Adipocyte (in vitro differentiated cells): ENCODE measurements around the gene NAALADL1.

Experiments used
- DNase-seq: peaks from one replicate; pipeline ENCODE4 v3.0.0-alpha.2; 2015; ENCODE audit warnings: low read depth
- H3K27me3 ChIP-seq: replicated peaks from 2 replicates; pipeline ENCODE4 v1.7.0; 2013; ENCODE audit warnings: mild to moderate bottlenecking, low read length, moderate library complexity; ENCODE audit not compliant: control insufficient read depth, insufficient read depth
- H3K36me3 ChIP-seq: 2 replicates; pipeline ENCODE4 v1.7.0; 2013; ENCODE audit warnings: low read length, mild to moderate bottlenecking, moderate library complexity; ENCODE audit not compliant: control insufficient read depth, insufficient read depth, severe bottlenecking
- H3K4me1 ChIP-seq: 2 replicates; pipeline ENCODE4 v1.7.0; 2013; ENCODE audit warnings: mild to moderate bottlenecking, low read length, moderate library complexity; ENCODE audit not compliant: control insufficient read depth, insufficient read depth
- H3K4me3 ChIP-seq: 2 replicates; pipeline ENCODE4 v1.7.0; 2013; ENCODE audit warnings: mild to moderate bottlenecking, low read length, moderate library complexity
- H3K9ac ChIP-seq: 2 replicates; pipeline ENCODE4 v1.7.0; 2013; ENCODE audit warnings: mild to moderate bottlenecking, low read length, moderate library complexity
- H3K9me3 ChIP-seq: 2 replicates; pipeline ENCODE4 v1.7.0; 2013; ENCODE audit warnings: mild to moderate bottlenecking, low read length, moderate library complexity; ENCODE audit not compliant: control insufficient read depth

Gene NAALADL1

DNA sequence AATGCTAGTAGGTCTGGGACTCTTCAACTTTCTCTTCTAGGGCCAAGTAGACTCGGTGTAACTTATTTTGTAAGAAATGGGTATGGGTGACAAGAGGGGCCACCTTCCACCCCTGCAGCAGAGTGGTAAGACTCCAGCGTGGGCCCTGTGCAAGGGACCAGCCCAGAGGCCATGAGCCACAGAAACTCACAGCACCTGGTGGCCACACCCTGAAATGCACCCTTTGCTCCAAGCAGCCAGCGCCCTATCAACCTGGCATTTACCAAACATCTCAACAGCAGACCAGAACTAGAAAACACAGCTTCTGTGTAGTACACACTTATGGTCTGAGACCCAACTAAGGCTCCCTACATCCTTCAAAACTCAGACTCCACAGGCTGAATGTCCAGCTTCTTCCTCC is 19.8 kb upstream of the NAALADL1 start:
- Histone ChIP-seq H3K4me1 (peaks cover under 1% of the 10 kb centered on the region), H3K9me3 (no peaks in the 10 kb centered on the region), H3K4me3 (no peak overlapping the region), H3K27me3 (no peaks in the 10 kb centered on the region), H3K36me3 (no peaks in the 10 kb centered on the region), H3K9ac (no peak overlapping the region)
- peak; percentile 34 for DNase-seq

DNA sequence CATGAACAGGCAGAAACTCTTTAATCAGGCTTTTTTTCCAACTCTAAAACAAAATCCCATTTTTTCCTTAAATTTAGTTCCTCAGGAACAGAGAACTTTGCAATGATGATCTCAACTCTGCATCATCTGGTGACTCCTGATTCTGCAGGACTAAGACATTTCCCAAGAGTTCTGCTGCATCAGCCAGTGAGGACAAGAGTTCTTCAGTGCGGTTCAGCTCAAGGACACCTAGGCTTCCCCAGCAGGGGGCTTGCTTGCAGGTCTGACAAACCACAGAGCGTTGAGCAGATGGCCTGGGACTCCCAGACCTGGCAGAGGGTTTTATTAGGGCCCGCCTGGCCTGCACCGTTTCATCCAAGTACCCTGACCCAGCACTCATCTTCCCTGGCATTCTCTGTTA is 19.1 kb upstream of the NAALADL1 start:
- Histone ChIP-seq H3K9ac (no peak overlapping the region), H3K4me3 (no peak overlapping the region), H3K27me3 (no peaks in the 10 kb centered on the region), H3K4me1 (no peaks in the 10 kb centered on the region), H3K9me3 (no peaks in the 10 kb centered on the region), H3K36me3 (no peaks in the 10 kb centered on the region)
- DNase-seq, result no peak

DNA sequence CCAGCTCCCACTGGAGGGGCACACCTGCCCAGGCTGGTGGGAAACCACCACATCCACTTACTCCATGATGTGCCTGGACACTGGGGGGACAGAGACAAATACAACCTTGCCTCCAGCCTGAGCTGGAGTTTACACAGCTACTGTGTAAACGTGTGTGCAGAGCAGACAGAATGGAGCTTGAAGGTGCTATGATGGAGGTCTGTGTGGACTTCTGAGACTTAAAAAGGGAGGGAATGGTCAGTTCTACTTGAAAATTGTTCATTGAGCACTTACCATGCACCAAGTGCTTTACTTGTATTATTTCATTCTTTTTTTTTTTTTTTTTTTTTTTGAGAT is 14.2 kb upstream of the NAALADL1 start:
- Histone ChIP-seq H3K27me3 (no peaks in the 10 kb centered on the region), H3K4me1 (no peaks in the 10 kb centered on the region), H3K9ac (no peak overlapping the region), H3K9me3 (no peaks in the 10 kb centered on the region), H3K36me3 (no peaks in the 10 kb centered on the region), H3K4me3 (no peak overlapping the region)
- no peak for DNase-seq

DNA sequence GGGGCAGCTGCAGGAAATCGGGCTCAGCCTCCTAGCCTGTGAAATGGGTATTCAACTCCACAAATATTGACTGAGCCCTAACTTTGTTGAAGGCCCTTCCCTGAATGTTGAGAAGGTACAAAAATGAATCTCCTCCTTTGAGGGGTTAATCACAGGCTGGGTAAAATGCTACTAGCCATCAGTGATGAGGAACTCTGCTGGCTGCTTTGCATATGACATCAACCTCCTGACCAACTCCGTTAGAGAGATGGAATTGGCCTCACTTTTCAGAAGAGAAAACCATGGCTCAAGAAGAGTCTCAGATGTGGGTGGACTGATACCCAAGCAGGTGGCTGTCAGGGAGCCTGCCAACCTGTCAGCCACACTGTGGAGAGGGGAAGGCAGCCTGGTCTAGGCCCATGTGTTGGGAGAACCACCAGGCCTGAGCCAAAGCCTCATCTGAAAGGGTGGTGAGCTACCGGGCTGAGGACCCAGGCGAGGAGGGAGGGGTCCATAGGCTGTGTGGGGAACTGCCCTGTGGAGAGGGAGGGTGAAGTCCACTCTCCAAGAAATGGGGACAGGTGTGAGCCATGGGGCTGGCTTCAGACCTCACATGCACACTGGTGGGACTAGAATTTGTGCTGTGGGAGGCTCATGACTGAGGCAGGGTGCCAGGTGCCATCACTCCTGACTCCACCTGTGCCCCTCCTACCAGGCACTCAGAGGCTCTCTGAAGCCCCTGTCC is 13.7 kb upstream of the NAALADL1 start:
- H3K9me3 ChIP-seq, result no peaks in the 10 kb centered on the region
- DNase-seq, result no peak
- no peaks in the 10 kb centered on the region for H3K36me3 ChIP-seq
- H3K4me3 ChIP-seq, result no peak overlapping the region
- H3K27me3 ChIP-seq, result peaks cover 1% of the 10 kb centered on the region
- H3K4me1 ChIP-seq, result no peaks in the 10 kb centered on the region
- no peak overlapping the region for H3K9ac ChIP-seq

DNA sequence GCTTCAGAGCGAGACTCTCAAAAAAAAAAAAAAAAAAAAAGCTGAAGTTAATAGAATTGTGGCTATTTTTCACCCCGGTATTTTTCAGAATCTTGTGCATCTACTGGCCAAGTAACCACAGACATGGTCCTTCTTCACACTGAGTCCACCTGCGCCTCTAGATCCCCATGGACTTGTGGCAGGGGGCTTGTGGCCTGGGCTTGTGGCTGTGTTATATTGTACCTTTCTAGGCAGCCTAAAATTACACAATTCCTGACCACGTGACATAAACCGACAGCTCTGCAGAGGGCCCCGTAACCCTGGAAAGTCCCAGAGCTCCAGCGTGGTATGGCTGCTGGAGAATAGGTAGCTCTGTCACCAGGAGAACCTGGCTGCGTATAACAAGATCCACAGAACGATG is 10.9 kb upstream of the NAALADL1 start:
- Histone ChIP-seq H3K9ac (no peak overlapping the region), H3K36me3 (no peaks in the 10 kb centered on the region), H3K4me1 (no peaks in the 10 kb centered on the region), H3K4me3 (no peak overlapping the region), H3K27me3 (peaks cover 3% of the 10 kb centered on the region), H3K9me3 (no peaks in the 10 kb centered on the region)
- no peak for DNase-seq

DNA sequence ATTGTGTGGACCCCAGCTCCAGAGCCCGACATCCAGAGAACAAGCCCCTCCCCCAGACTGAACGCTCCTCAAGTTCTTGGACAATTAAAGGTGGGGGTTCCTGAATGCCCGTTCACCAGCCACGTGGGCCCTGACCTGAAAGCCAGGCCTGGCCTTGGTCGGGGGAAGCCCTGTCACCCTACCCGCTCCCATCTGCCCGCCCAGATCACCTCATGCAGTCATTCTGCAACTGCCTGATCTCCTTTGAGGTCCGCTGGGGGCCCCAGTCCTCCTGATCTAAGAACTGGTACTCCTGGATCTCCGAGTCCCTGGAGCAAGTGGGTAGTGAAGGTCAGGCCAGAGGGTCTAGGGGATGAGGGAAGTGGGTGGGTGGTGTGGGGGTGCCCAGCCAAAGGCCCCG is 9.1 kb upstream of the NAALADL1 start:
- H3K4me3 ChIP-seq, result no peak overlapping the region
- H3K4me1 ChIP-seq, result no peaks in the 10 kb centered on the region
- no peaks in the 10 kb centered on the region for H3K36me3 ChIP-seq
- peaks cover 3% of the 10 kb centered on the region for H3K27me3 ChIP-seq
- H3K9me3 ChIP-seq, result no peaks in the 10 kb centered on the region
- H3K9ac ChIP-seq, result no peak overlapping the region
- DNase-seq, result no peak

DNA sequence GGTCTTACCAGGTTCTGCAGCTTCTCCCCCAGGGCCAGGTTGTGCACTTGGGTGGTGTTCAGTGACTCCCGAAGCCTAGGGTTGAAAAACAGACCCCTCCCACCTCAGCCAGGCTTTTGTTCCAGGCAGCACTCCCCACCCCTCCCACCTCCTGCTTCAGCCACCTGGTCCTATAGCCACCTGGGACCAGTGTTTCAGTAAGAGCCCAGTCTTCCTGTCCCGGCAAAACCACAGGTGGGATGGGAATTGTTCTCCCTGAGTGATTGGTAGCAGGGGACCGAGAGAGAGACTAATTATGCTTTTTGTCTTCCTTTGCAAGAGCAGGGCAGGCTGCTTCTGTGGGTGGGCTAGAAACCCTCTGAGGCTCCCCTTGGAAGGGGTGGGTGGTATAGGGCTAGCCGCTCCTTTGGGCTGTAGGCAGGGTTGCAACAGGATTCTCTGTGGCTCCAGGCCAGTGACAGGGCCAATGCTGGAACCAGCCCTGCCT is 8.5 kb upstream of the NAALADL1 start:
- Histone ChIP-seq H3K4me1 (no peaks in the 10 kb centered on the region), H3K4me3 (no peak overlapping the region), H3K9ac (no peak overlapping the region), H3K36me3 (no peaks in the 10 kb centered on the region), H3K9me3 (no peaks in the 10 kb centered on the region), H3K27me3 (peaks cover 3% of the 10 kb centered on the region)
- no peak for DNase-seq

DNA sequence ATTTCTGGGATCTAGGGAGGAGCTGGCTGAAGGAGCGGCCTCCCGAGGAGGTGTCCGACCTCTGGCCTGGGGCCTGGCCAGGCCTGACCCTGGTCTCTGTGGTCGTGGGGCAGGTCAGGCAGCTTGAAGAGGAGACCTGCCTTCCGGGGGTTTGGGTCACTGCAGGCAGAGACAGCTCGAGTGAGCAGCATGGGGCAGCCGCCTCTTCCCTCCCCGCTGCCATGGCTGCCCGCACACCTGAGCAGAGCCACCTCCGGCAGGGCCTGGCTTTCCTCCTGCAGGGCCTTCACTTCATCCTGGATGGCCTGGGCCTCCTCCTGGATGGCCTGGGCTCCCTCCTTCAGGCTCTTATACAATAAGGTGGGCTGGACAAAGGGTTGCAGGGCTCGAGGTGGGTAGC is 8.0 kb upstream of the NAALADL1 start:
- H3K27me3 ChIP-seq, result peaks cover 3% of the 10 kb centered on the region
- H3K9ac ChIP-seq, result no peak overlapping the region
- DNase-seq, result no peak
- no peaks in the 10 kb centered on the region for H3K36me3 ChIP-seq
- H3K4me1 ChIP-seq, result no peaks in the 10 kb centered on the region
- no peak overlapping the region for H3K4me3 ChIP-seq
- H3K9me3 ChIP-seq, result no peaks in the 10 kb centered on the region

DNA sequence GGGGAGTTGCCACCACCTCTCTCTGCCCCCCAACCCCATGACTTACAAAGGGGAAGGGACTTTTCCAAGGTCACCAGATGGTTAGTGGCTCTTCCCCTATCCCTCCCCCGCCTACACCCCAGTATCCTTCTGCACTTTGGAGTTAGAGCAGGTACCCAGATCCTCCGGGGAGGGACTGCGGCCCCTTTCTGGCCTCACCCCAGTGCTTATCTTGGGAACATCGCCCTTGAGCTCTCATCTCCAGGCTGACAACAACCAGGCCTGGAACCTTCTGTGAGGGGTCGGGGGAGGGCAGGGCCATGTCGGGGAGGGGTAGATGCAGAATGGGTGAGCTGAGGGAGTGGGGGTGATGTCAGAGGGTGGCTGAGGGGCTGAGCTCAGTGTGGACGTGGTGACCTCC is 7.5 kb upstream of the NAALADL1 start:
- Histone ChIP-seq H3K4me3 (no peak overlapping the region), H3K36me3 (no peaks in the 10 kb centered on the region), H3K9ac (no peak overlapping the region), H3K4me1 (no peaks in the 10 kb centered on the region), H3K27me3 (peaks cover 3% of the 10 kb centered on the region), H3K9me3 (no peaks in the 10 kb centered on the region)
- DNase-seq, result no peak

DNA sequence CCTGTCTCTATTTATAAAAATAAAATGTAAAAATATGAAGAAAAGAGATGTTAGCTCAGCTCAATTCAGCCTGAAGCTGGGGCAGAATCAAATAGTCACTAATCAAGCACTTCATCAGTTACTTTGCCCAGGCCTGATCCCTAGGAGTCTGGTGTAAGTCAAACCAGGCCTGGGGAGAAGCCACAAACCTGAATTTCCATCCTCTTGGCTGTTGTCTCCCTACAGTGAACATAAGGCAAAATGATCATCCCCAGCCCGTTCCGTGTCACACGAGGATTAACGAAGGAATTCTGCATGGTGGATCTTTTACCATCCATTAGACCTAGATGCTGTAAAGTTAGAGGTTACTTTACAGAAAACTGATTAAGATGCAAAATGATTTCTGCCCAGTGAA is 6.5 kb upstream of the NAALADL1 start:
- Histone ChIP-seq H3K36me3 (no peaks in the 10 kb centered on the region), H3K9ac (no peak overlapping the region), H3K9me3 (no peaks in the 10 kb centered on the region), H3K27me3 (peaks cover 3% of the 10 kb centered on the region), H3K4me3 (no peak overlapping the region), H3K4me1 (no peaks in the 10 kb centered on the region)
- DNase-seq, result no peak

DNA sequence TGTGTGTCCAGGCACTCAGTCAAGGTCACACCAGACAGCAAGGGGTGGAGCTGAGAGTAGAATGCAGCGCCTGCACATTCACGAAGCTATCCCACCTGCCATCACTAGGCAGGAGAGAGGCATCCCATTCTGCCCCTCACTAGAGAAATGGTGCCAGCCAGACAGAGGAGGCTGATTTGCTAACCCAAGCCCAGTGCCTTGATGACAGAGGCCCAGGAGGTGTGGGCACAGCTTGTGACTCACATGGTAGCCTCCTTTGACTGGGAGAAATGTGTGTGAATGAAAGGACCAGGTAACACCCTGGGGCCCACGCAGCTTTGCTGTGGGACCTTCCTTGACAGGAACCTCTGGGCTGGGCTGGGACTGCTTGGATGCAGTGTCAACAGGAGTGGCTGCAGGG is 5.2 kb upstream of the NAALADL1 start:
- Histone ChIP-seq H3K9me3 (no peaks in the 10 kb centered on the region), H3K4me3 (no peak overlapping the region), H3K9ac (no peak overlapping the region), H3K36me3 (no peaks in the 10 kb centered on the region), H3K4me1 (no peaks in the 10 kb centered on the region), H3K27me3 (peaks cover 3% of the 10 kb centered on the region)
- no peak for DNase-seq

DNA sequence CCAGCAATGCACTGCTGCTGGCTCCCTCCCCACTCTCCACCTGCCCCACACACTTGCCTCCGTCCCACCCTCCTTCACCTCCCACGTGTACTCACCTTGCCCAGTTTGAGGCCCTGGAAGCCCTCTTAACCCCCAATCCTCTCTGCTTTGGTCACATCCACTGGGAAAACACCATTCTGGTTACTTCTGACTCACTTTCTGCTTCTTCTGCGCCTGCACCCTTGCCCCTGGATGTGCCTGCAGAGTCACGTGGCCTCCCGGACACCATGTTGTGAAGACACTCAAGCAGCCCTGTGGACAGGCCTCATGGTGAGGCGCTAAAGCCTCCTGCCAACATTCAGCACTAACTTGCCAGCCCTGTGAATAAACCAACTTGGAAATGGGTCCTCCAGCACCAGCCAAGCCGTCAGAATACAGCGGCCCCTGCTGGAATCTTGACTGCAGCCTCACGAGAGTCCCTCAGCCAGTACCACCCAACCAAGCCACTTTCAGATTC is 2.6 kb upstream of the NAALADL1 start:
- Histone ChIP-seq H3K27me3 (no peaks in the 10 kb centered on the region), H3K4me3 (no peak overlapping the region), H3K4me1 (no peaks in the 10 kb centered on the region), H3K36me3 (no peaks in the 10 kb centered on the region), H3K9me3 (no peaks in the 10 kb centered on the region), H3K9ac (no peak overlapping the region)
- DNase-seq, result peak; percentile 22
